NCI-H1092 (cell line): ENCODE data around the gene PLB1.

ENCODE experiments used
- DNase-seq: peaks from one replicate; lab custom pipeline; 2025; lab: John Stamatoyannopoulos, UW

Gene PLB1

DNA sequence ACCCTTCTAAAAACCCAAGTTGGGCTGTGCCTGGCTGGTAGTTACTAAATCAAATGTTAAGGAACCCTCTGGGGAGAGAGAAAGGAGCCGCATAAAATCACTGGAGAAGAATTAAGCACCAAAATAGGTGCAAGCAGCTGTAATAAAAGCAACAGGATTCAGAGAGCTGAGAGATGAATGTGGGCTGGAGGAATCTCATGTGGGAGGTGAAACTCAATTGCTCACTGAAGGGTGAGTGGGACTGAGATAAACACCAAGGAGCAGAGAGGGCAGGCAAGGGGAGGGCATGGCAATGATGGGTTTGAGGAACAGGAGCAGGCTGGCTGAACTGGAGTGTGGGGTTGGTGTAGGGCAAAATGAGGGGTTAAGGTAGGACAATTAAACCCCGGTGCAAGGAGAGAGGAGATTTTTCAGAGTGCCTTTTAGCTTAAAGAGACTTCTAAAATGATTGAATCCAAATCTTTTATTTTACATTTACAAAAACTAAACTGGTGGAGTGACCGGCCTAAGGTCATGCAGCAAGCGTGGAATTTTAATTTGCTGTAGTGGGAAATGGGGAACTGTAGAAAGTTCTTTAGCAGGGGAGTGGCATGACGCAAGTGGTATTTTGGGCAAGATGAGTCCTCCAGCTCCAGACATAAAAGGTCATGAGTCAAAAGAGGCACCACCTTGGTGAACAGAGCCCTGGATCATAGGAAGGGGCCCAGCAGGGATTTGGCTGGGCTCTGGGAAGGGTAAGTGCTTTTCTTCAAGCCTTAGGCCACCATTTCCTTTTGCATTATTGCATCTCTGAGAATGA, 10.5 kb downstream of the PLB1 start:
- DNase-seq, result no peak

GRCh38 chr2:28507796-28508764, 12.2 kb downstream of the PLB1 start:
- DNase-seq, result no peak

- no peak for DNase-seq
These were observed 13.5 kb downstream of the PLB1 start for GRCh38 chr2:28509361-28509760.

GRCh38 chr2:28510184-28510583, 14.3 kb downstream of the PLB1 start:
- DNase-seq, result no peak

DNA sequence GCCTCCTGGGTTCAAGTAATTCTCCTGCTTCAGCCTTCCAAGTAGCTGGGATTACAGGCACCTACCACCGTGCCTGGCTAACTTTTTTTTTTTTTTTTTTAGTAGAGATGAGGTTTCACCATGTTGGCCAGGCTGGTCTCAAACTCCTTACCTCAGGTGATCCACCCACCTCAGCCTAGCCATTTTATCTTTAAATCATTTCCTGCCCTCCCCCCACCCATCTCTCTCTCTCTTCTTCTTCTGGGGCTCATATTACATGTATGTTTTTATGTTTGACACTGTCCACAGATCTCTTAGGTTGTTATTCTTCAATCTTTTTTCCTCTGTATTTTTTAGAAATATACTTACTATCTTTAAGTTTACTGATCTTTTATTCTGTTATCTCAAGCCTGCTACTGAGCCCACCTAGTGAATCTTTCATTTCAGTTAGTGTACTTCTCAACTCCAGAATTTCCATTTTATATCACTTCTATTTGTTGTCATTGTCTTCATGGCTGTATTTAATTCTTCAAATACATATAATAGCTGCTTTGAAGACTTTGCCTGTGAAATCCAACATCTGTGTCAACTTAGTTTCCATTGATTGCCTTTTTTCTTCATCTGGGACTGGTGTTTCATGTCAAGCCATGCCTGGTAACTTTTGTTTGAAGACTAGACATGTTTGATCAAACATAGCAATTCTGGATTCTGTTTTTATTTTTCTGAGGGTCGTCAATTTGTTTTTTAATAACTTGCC, 16.2 kb downstream of the PLB1 start:
- no peak for DNase-seq

GRCh38 chr2:28512607-28512965, 16.7 kb downstream of the PLB1 start:
- DNase-seq, result no peak

DNA sequence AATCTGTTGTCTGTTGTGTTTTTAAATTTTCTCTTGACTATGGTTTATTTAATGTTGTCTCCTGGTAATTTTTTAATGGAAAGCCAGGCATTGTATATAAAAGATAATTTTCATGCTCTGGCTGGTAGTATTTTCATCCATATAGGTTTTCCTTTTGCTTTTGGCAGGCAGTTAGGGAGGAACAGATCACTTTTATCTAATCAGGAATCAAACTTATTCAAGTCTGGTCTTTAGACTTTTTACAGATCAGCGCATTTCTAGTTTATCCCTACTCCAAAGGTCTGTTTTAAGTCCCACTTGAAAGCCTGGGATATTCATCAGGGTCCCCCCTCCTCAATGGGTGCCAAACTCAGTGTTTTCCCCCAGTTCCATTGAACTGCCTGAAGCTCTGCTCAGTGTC, 17.2 kb downstream of the PLB1 start:
- DNase-seq, result no peak

GRCh38 chr2:28515176-28515751, 19.4 kb downstream of the PLB1 start:
- DNase-seq, result no peak

DNA sequence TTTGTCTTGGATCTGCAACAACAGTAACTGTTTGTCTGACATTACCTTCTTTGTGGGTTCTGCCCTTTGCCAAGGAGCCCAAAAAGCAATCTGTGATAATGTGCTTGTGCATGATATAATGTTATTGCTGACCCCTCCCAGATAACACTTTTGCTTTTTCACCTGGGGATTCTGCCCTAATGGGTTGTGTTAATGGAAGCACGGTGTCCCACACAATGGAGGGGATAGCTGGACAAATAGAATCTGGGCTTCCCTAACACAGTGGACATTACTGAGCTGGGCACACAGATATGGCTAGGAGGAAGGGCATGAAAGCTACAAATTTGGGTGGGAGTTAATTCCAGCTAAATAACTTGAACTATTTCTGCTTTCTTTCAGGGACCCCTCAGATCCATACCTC, 20.6 kb downstream of the PLB1 start:
- DNase-seq, result no peak

- no peak for DNase-seq
These were observed 21.1 kb downstream of the PLB1 start for GRCh38 chr2:28516950-28517349.

- DNase-seq, result no peak
These were observed 25.8 kb downstream of the PLB1 start for GRCh38 chr2:28521663-28522062.

DNA sequence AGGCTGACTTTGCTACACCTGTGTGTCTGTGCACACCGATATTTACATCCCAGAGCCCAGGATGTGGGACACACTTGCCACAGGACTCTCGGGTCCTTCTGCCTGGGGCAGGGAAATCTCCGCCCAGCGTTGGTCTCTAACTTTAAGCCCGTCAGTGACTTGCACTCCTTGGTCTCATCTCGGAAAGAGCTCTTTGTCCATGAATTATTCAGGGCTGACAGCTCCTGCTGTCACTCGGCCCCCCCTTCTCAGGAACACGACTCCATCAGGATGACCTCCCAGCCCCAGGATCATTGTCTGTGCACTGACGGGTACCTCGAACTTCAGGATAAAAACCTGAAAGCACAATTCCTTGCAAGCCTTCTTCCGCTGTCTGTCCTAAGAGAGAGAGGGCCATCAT, 26.6 kb downstream of the PLB1 start:
- DNase-seq, result no peak

DNA sequence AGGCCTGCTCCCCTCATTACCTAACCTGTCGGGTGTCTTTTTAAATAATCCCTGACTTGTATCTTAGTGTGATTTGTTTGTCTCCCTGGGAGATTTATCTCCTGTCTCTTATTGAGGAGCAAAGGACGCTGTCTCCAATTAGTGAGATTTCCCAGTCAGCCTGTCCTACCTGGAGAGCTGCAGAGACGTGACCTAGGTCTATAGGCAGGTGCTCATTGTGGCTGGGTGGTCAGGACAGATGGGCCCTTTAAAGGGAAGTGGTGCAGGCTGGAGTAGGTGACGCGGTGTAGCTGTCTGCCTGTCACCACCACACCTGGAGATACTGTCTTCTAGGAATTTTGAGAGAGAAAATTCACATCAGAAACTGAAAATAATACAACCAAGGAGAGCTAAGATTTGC, 28.0 kb downstream of the PLB1 start:
- DNase-seq, result no peak

DNA sequence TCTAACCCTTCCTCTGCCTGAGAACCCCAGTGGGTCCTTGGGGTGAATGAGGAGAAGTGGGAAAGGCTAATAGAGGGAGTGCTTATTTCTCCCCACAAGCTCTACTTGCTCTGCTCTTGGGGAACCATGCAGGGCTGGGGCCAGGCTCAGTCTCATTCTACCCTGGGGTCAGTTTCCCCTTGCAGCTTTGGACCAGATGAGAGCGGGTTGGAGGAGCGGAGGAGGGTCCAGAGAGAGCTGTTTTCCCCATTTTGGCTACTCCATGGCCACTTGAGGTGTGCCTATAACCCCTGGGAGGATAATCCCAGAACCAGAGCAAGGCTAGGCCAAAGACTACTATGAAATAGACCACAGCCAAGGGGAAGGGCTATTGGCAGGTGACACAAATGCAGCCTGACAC, 29.6 kb downstream of the PLB1 start:
- no peak for DNase-seq

- DNase-seq, result no peak
These were observed 30.8 kb downstream of the PLB1 start for GRCh38 chr2:28526527-28527132.

GRCh38 chr2:28527196-28527595, 31.3 kb downstream of the PLB1 start:
- DNase-seq, result no peak

DNA sequence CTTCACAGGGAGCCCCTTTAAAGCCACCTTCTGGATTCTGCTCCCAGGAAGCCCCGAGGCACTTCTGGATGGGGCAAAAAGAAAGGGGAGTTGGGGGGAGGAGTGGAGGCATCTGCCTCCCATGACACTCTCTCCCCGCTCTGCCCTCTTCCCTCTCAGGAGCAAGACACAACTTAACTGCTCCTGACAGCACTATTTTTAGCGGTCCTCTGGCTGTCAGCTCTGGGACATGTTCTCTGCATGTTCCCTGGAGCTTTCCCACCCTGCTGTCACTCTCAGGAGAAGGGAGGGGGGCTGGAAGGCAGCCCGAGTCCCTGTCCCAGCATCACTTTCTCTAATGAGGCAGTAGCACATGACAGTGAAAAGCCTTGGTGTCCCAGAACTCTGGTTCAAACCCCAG, 32.3 kb downstream of the PLB1 start:
- DNase-seq, result no peak

DNA sequence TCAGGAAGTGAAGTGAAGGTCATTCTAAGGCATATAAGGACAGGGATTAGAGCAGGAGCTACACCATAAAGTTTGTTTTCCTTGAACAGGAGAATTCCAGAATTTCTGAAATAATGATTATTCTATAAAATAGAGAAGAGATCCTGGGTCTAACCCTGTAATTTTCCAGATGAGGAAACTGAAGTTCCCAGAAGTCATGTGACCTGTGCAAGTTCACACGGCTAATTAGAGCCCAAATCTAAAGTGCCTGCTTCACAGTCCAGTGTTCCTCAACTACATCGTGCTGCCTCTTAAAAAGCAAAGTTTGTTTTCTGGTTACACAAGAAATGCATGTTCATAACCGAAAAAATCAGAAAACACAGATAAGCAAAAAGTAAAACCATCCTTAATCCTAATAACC, 34.9 kb downstream of the PLB1 start:
- DNase-seq, result no peak

DNA sequence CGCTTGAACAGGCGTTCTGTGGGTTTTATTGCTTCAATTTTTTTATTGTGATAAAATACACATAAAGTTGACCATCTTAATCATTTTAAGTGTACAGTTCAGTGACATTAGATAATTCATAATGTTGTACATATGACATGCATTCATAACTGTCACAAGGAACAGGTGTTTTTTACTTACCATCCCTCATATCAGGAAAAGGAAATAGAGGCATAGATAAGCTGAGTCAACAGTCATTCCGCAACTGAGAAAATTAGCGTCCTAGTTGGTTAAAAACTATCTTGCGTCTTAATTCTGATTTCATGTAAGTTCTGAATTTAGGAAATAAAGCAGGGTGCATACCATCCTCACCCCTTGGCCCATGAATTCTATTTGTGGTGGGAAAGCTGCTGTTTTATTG, 36.5 kb downstream of the PLB1 start:
- no peak for DNase-seq

DNA sequence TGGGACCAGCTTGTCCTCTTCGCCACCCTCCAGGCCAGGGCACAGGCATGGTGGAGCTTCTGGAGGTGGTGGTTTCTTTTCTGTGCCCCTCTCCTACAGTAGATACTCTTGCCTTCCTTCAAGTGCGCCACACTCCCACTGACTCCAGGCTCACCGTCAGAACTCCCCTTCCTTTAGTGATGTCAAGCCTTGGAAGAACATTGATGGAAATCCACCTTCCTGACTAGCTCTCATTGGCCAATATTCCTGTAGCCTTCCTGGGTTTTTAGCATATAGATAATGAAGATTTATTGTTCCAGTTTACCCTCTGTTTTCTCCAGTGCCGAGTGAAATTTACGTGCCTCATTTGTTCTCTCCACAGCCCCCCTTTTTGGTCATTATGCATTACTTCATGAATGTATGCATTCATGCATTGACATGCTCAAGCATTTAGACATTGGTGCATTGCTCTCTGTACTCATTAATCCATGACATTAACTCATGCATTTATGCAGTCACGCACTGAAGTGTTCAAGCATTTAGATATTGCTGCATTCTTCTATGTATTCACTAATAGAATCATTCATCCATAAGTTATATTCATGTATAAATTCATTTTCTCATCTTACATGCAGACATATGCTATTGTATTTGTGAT, 37.3 kb downstream of the PLB1 start:
- DNase-seq, result no peak

DNA sequence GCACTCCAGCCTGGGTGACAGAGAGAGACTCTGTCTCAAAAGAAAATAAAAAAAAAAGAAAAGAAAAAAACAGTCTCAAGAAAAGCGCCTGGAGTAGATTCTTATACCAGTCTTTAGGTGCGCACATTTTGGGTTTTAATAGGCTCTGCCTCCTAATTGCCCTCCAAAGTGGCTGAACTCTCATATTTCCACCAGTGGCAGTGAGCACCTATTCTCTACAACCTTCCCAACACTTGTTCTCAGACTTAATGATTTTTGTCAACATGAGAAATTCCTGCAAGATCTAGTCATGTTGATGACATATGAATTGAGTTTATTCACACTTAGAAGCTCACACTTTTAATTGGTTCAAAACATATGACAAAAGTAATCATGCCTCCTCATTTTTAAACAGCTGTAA, 39.0 kb downstream of the PLB1 start:
- no peak for DNase-seq
